Neuronal stem cell (in vitro differentiated cells): ENCODE measurements around the gene BMP6.

ENCODE experiments used
- DNase-seq: peaks from one replicate; pipeline ENCODE4 v3.0.0-alpha.2; 2013; ENCODE audit warnings: low spot score
- H2AFZ ChIP-seq: one replicate; pipeline ENCODE4 v1.6.1; 2013; ENCODE audit warnings: mild to moderate bottlenecking, low read length, inconsistent platforms
- H2AK5ac ChIP-seq: 2 replicates; pipeline ENCODE4 v1.6.1; 2013; ENCODE audit warnings: low read depth, mild to moderate bottlenecking, inconsistent platforms, low read length, moderate library complexity, mixed read lengths
- H2BK120ac ChIP-seq: 2 replicates; pipeline ENCODE4 v1.6.1; 2013; ENCODE audit warnings: low read depth, mild to moderate bottlenecking, inconsistent platforms, low read length, moderate library complexity, mixed read lengths
- H2BK12ac ChIP-seq: one replicate; pipeline ENCODE4 v1.6.1; 2013; ENCODE audit warnings: low read length, inconsistent platforms
- H2BK15ac ChIP-seq: 2 replicates; pipeline ENCODE4 v1.6.1; 2013; ENCODE audit warnings: mild to moderate bottlenecking, low read length, inconsistent platforms, mixed read lengths
- H2BK5ac ChIP-seq: one replicate; pipeline ENCODE4 v1.6.1; 2013; ENCODE audit warnings: inconsistent platforms, mild to moderate bottlenecking, low read length, moderate library complexity
- H3K14ac ChIP-seq: one replicate; pipeline ENCODE4 v1.6.1; 2013; ENCODE audit warnings: low read length, inconsistent platforms
- H3K18ac ChIP-seq: 2 replicates; pipeline ENCODE4 v1.6.1; 2013; ENCODE audit warnings: low read length, inconsistent platforms
- H3K23ac ChIP-seq: 2 replicates; pipeline ENCODE4 v1.6.1; 2013; ENCODE audit warnings: low read depth, mild to moderate bottlenecking, mixed read lengths, low read length, inconsistent platforms; ENCODE audit not compliant: poor library complexity
- H3K27ac ChIP-seq: replicated peaks from 3 replicates; pipeline ENCODE4 v1.5.1; 2013; ENCODE audit warnings: low read length, inconsistent platforms
- H3K27me3 ChIP-seq, 3 experiments: 2 replicates each; pipeline ENCODE4 v1.6.1; 2013; ENCODE audit warnings: low read length in 3 of 3, mild to moderate bottlenecking in 2 of 3, inconsistent platforms in 1 of 3, low read depth in 1 of 3, mixed read lengths in 1 of 3, moderate library complexity in 1 of 3; ENCODE audit not compliant: control insufficient read depth in 3 of 3, insufficient read depth in 3 of 3
- H3K36me3 ChIP-seq, 2 donors: replicated peaks in 1 of 2; 2 replicates each; pipeline ENCODE4 v1.6.1; 2013; ENCODE audit warnings: low read length in 2 of 2; ENCODE audit not compliant: control insufficient read depth in 2 of 2, insufficient read depth in 2 of 2
- H3K4ac ChIP-seq: 2 replicates; pipeline ENCODE4 v1.6.1; 2013; ENCODE audit warnings: inconsistent platforms, mild to moderate bottlenecking, low read length, moderate library complexity
- H3K4me1 ChIP-seq, 2 donors: 1 replicate in 1 of 2; 2 replicates in 1 of 2; pipeline ENCODE4 v1.6.1; 2013; ENCODE audit warnings: low read length in 2 of 2, low read depth in 1 of 2; ENCODE audit not compliant: control insufficient read depth in 2 of 2, insufficient read depth in 1 of 2
- H3K4me2 ChIP-seq: one replicate; pipeline ENCODE4 v1.6.1; 2013; ENCODE audit warnings: mild to moderate bottlenecking, low read length, inconsistent platforms; ENCODE audit not compliant: insufficient read depth, poor library complexity, severe bottlenecking
- H3K4me3 ChIP-seq, 2 donors: 2 replicates each; pipeline ENCODE4 v1.5.1; 2013; ENCODE audit warnings: low read length in 2 of 2, mild to moderate bottlenecking in 2 of 2, inconsistent platforms in 1 of 2, moderate library complexity in 1 of 2
- H3K79me1 ChIP-seq: one replicate; pipeline ENCODE4 v1.6.1; 2013; ENCODE audit warnings: low read depth, mild to moderate bottlenecking, inconsistent platforms, low read length, moderate library complexity
- H3K9ac ChIP-seq: one replicate; pipeline ENCODE4 v1.6.1; 2013; ENCODE audit warnings: mild to moderate bottlenecking, low read depth, low read length, inconsistent platforms; ENCODE audit not compliant: poor library complexity
- H3K9me3 ChIP-seq, 2 donors: replicated peaks in 1 of 2; 2 replicates each; pipeline versions ENCODE3 to v1.6.1; 2013; ENCODE audit warnings: low read length in 2 of 2, mild to moderate bottlenecking in 2 of 2, inconsistent platforms in 1 of 2, low read depth in 1 of 2, mixed read lengths in 1 of 2, moderate library complexity in 1 of 2; ENCODE audit not compliant: control insufficient read depth in 2 of 2, insufficient read depth in 1 of 2
- H4K8ac ChIP-seq: one replicate; pipeline ENCODE4 v1.6.1; 2013; ENCODE audit warnings: low read depth, mild to moderate bottlenecking, inconsistent platforms, low read length, moderate library complexity
- H4K91ac ChIP-seq: one replicate; pipeline ENCODE4 v1.6.1; 2013; ENCODE audit warnings: low read length, low read depth, mild to moderate bottlenecking, inconsistent platforms; ENCODE audit not compliant: poor library complexity
- WGBS, 2 donors: extraction: QIAGEN DNeasy Blood & Tissue Kit; methylation state at CpG; one replicate each; pipeline ENCODE4 v1.1.7; 2013; ENCODE audit warnings: missing lambda C conversion rate in 2 of 2, mixed read lengths in 1 of 2; ENCODE audit not compliant: insufficient read length in 2 of 2, insufficient replicate concordance in 1 of 2; ENCODE audit errors: extremely low coverage in 2 of 2; 5-methylcytosine and 5-hydroxymethylcytosine counted together

Gene BMP6

DNA sequence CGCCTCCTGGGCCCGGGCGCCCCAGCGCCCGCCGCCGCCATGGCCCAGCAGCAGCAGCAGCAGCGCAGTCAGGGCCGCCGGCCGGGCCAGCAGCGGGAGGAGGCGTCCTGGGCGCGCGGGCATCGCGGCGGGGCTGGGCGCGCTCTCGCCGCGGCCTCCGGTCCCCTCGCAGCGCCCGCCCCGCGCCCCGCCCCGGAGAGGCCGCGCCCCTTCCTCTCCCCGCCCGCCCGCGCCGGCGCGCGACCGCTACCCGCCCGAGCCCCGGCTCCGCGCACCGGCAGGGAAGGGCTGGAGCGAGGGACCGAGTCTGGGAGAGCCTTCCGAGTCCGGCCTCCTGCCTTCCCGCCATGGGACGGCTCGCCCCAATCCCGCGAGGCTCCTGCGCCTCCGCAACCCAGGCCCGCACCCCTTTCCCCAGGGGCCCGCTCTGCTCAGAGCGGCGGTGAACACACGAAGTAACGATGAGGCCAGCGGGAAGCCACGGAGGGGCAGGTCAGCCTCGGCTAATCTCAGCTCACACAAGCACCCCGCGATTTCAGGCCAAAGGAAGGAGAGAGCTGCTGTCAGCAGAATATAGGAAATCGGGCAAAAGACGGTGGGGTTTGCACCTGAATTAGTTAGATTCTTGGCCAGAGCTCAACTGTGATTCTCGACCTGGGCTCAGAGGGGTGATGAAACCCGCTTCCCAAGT, 184.9 kb downstream of the BMP6 start, which contains the start of gene TXNDC5:
TXNDC5 (minus strand) TSS at position 135 of the 691 bp plus-strand sequence; CDS start at position 123, 12 bp downstream.
- no peak within 1 kb of the TSS for H4K91ac ChIP-seq
- no peak within 1 kb of the TSS for H2AK5ac ChIP-seq
- H2BK5ac ChIP-seq: peak within 1 kb of the TSS; percentile 67
- H3K4me1 ChIP-seq: peaks cover 4 to 11% of the 10 kb centered on the region in 2 donors
- no peaks in the 10 kb centered on the region for H3K9me3 ChIP-seq
- no peak within 1 kb of the TSS for H2BK120ac ChIP-seq
- no CpG with 5 or more reads among the region's 75 CpGs for WGBS, 2 donors
- H3K4ac ChIP-seq: no peak within 1 kb of the TSS
- H2AFZ ChIP-seq: peak within 1 kb of the TSS; percentile 94
- H3K14ac ChIP-seq: peak within 1 kb of the TSS; percentile 91
- peak within 1 kb of the TSS; percentile 87 for H3K4me2 ChIP-seq
- peaks cover 0 to 2% of the 10 kb centered on the region in 2 donors for H3K36me3 ChIP-seq
- peak within 1 kb of the TSS; percentile 38 for H3K27ac ChIP-seq
- H3K79me1 ChIP-seq: peaks cover 3% of the 10 kb centered on the region
- peak within 1 kb of the TSS; percentile 75 to 89 for H3K4me3 ChIP-seq
- peak; percentile 81 for DNase-seq
- peak within 1 kb of the TSS; percentile 92 for H3K9ac ChIP-seq
- H2BK12ac ChIP-seq: peak within 1 kb of the TSS; percentile 32
- peak within 1 kb of the TSS; percentile 97 for H3K18ac ChIP-seq
- H3K23ac ChIP-seq: peak within 1 kb of the TSS; percentile 82
- peaks cover 0 to 49% (median 8%) of the 10 kb centered on the region in 3 experiments for H3K27me3 ChIP-seq
- H4K8ac ChIP-seq: peak within 1 kb of the TSS; percentile 87
- peak within 1 kb of the TSS; percentile 99 for H2BK15ac ChIP-seq

DNA sequence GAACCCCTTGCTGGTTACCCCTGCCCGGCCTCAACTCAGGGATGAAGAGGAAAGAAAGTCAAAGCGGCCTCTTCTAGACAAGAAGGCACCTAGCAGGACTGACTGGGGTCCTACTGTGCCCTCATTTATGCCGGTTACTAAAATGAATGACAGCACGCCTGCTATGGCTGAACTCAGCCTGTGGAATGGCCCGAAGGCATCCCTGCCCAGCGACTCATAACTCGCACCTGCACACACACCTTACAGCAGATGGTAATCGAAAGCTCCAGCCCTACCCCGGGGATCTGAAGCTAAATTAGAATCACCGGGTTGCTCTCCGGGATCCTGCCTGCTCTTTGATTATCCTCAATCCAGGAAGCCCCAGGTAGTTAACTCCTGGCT, 185.4 kb downstream of the BMP6 start:
- Histone ChIP-seq H3K27ac (no peak overlapping the region), H2BK15ac (no peak overlapping the region), H3K4me3 (peak overlapping the region in 1 of 2 donors; percentile 75), H3K4me1 (peaks cover 4 to 11% of the 10 kb centered on the region in 2 donors), H3K4me2 (peak overlapping the region; percentile 87), H3K4ac (no peak overlapping the region), H3K27me3 (peaks cover 0 to 49% (median 8%) of the 10 kb centered on the region in 3 experiments), H2BK5ac (no peak overlapping the region), H3K9me3 (no peaks in the 10 kb centered on the region), H2BK120ac (no peak overlapping the region), H2AFZ (peak overlapping the region; percentile 94), H2BK12ac (no peak overlapping the region), H4K8ac (peak overlapping the region; percentile 87), H4K91ac (no peak overlapping the region), H3K14ac (peak overlapping the region; percentile 43), H3K18ac (peak overlapping the region; percentile 97), H3K23ac (peak overlapping the region; percentile 82), H2AK5ac (no peak overlapping the region), H3K36me3 (peaks cover 0 to 2% of the 10 kb centered on the region in 2 donors), H3K9ac (no peak overlapping the region), H3K79me1 (peaks cover 3% of the 10 kb centered on the region)
- DNase-seq: no peak
- WGBS, 2 donors: no CpG with 5 or more reads among the region's 11 CpGs

DNA sequence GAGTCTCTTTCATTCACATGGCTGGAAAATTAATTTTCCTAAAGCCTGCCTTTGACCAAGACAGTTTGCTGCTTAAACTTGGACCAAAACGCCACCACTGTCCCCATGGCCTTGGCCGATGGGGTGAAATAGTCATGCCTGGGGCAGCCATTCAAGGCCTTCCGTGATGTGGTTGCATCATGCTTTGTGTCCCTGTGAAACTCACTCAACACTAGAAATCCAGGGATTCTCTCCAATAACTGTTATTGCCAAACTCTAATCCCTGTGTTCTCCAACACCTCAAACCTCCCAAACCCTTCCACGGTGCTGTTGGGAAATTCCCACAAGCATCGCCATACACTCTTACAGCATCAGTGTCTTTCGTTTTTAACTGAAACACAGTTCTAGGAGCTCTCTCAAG, 186.1 kb downstream of the BMP6 start:
- Histone ChIP-seq H3K18ac (no peak overlapping the region), H3K14ac (no peak overlapping the region)
- no peak for DNase-seq

DNA sequence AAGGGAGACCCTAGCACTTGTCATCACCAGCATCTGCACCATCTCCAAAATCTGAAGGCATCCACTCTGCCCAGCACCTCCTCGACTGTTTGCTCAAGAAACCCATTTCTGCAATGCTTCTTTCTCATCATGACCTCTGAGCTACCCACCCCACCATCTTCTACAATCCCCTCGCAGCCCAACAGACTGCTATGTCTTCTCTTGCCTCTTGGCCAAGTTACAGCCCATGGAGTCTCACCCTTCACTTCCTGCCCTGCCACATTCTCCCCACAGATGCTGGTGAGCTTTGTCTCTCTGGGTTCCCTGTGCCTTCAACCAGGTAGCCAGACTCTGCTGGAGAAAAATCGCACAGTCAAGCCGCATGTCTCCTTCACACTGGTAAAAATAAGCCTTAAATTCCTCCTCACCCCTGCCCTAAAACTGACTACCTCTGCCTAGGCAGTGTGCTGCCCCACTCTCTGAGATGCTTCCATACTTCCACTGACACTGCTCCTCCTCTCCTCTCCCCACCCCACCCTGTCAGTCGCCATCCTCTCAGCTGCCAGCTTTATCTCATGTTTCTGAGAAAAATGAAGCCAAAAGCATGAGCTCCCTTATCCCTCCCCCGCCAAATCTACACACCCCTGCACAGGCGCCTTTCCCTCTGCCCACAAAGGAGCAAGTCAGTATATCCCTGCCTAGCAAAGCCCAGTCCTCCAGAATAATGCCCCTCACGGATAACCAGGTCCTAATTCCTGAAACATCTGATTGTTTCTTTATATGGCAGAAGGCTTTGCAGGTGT, 187.0 kb downstream of the BMP6 start:
- H3K18ac ChIP-seq: no peak overlapping the region
- H3K27ac ChIP-seq: no peak overlapping the region
- H2AFZ ChIP-seq: no peak overlapping the region
- H3K9me3 ChIP-seq: no peaks in the 10 kb centered on the region
- no peak for DNase-seq
- no peak overlapping the region for H2BK12ac ChIP-seq
- no peak overlapping the region for H3K4ac ChIP-seq
- H3K27me3 ChIP-seq: peaks cover 0 to 62% (median 8%) of the 10 kb centered on the region in 3 experiments
- no peak overlapping the region for H3K14ac ChIP-seq
- no peak overlapping the region for H2BK5ac ChIP-seq
- H2AK5ac ChIP-seq: no peak overlapping the region
- H3K23ac ChIP-seq: no peak overlapping the region
- H3K4me3 ChIP-seq: no peak overlapping the region
- H2BK15ac ChIP-seq: no peak overlapping the region
- no peak overlapping the region for H2BK120ac ChIP-seq
- H4K91ac ChIP-seq: no peak overlapping the region
- no peak overlapping the region for H3K9ac ChIP-seq
- H3K4me2 ChIP-seq: no peak overlapping the region
- H3K36me3 ChIP-seq: no peaks in the 10 kb centered on the region
- H3K4me1 ChIP-seq: peaks cover 4 to 12% of the 10 kb centered on the region in 2 donors
- no peaks in the 10 kb centered on the region for H3K79me1 ChIP-seq
- H4K8ac ChIP-seq: no peak overlapping the region
- no CpG with 5 or more reads among the region's 8 CpGs for WGBS, 2 donors

More for the DNA sequence above, 186.1 kb downstream of the BMP6 start:
- H3K9me3 ChIP-seq: no peaks in the 10 kb centered on the region
- no peak overlapping the region for H3K4me2 ChIP-seq
- H2BK5ac ChIP-seq: no peak overlapping the region
- peaks cover 4 to 13% of the 10 kb centered on the region in 2 donors for H3K4me1 ChIP-seq
- no peak overlapping the region for H3K4ac ChIP-seq
- peaks cover 0 to 2% of the 10 kb centered on the region in 2 donors for H3K36me3 ChIP-seq
- no peak overlapping the region for H2AFZ ChIP-seq
- H2BK120ac ChIP-seq: no peak overlapping the region
- H3K27ac ChIP-seq: no peak overlapping the region
- H2BK15ac ChIP-seq: no peak overlapping the region
- no peak overlapping the region for H2AK5ac ChIP-seq
- peaks cover 3% of the 10 kb centered on the region for H3K79me1 ChIP-seq
- H3K27me3 ChIP-seq: peaks cover 0 to 54% (median 8%) of the 10 kb centered on the region in 3 experiments
- H3K9ac ChIP-seq: no peak overlapping the region
- no peak overlapping the region for H3K4me3 ChIP-seq
- no CpG with 5 or more reads among the region's 6 CpGs for WGBS, 2 donors
- H3K23ac ChIP-seq: no peak overlapping the region
- H4K8ac ChIP-seq: no peak overlapping the region
- no peak overlapping the region for H2BK12ac ChIP-seq
- H4K91ac ChIP-seq: no peak overlapping the region
